HG03064 (cell line): ENCODE data around the gene DDX59.

Experiments used
- ATAC-seq: cut with Tn5 transposase; IDR thresholded peaks from one replicate; pipeline ENCODE4 v1.9.1; 2021; ENCODE audit warnings: low read depth; ENCODE audit not compliant: unreplicated experiment

DDX59 gene

GRCh38 chr1:200671235-200671786, 1.6 kb upstream of the DDX59 start:
- no peak for ATAC-seq

GRCh38 chr1:200670242-200671118, 773 bp upstream of the DDX59 start:
- peak; percentile 12 for ATAC-seq

GRCh38 chr1:200668514-200669313, 993 bp downstream of the DDX59 start:
- no peak for ATAC-seq

- no peak for ATAC-seq
Measured at GRCh38 chr1:200666309-200666708, 3.4 kb downstream of the DDX59 start.

- no peak for ATAC-seq
Measured at GRCh38 chr1:200665861-200666260, 3.8 kb downstream of the DDX59 start.

- ATAC-seq: no peak
Measured at GRCh38 chr1:200660719-200661118, 9.0 kb downstream of the DDX59 start.

GRCh38 chr1:200659269-200659668, 10.4 kb downstream of the DDX59 start:
- ATAC-seq: no peak

GRCh38 chr1:200658037-200658818, 11.5 kb downstream of the DDX59 start:
- ATAC-seq: no peak

GRCh38 chr1:200654660-200655059, 15.0 kb downstream of the DDX59 start:
- ATAC-seq: peak; percentile 89

GRCh38 chr1:200653022-200653462, 16.7 kb downstream of the DDX59 start:
- ATAC-seq: no peak

GRCh38 chr1:200652378-200652777, 17.3 kb downstream of the DDX59 start:
- no peak for ATAC-seq

- no peak for ATAC-seq
Measured at GRCh38 chr1:200646515-200646914, 23.2 kb downstream of the DDX59 start.

- ATAC-seq: no peak
Measured at GRCh38 chr1:200644021-200644420, 25.7 kb downstream of the DDX59 start.

GRCh38 chr1:200642481-200642880, 27.2 kb downstream of the DDX59 start:
- no peak for ATAC-seq

GRCh38 chr1:200640963-200641401, 28.7 kb downstream of the DDX59 start:
- no peak for ATAC-seq

- no peak for ATAC-seq
Measured at GRCh38 chr1:200640373-200640962, 29.2 kb downstream of the DDX59 start.

GRCh38 chr1:200638073-200638472, 31.6 kb downstream of the DDX59 start:
- no peak for ATAC-seq

- no peak for ATAC-seq
Measured at GRCh38 chr1:200636681-200637080, 33.0 kb downstream of the DDX59 start.

GRCh38 chr1:200634261-200635122, 35.2 kb downstream of the DDX59 start:
- no peak for ATAC-seq
